ENCODE data around the gene SRL. TPM values are rescaled to one million over a fixed set of nuclear protein-coding genes. Genes with fewer than 3 reads are reported as not detected.

SRL gene
- total and polyA plus RNA-seq, 12 donors: 0.24 to 1.8 (median 0.52) TPM; not detected in 2

DNA sequence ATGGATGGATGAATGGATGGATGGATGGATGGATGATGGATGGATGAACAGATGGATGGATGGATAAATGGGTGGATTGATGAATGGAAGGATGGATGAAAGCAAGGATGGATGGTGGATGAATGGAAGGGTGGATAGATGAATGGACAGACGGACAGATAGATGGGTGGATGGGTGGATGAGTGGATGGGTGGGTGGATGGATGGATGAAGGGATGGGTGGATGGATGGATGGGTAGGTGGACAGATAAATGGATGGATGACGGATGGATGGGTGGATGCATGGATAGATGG, 14.9 kb downstream of the SRL start:
- no peak overlapping the region for H3K27ac ChIP-seq
- H3K9me3 ChIP-seq (replicated peaks in 1 of 3): no peaks in the 10 kb centered on the region
- no peaks in the 10 kb centered on the region for H3K4me1 ChIP-seq (replicated peaks in 1 of 2)
- no peaks in the 10 kb centered on the region for H3K27me3 ChIP-seq
- no peaks in the 10 kb centered on the region for H3K36me3 ChIP-seq (replicated peaks in 1 of 2)
- WGBS, 4 donors: 76 to 82% (median 78%) methylated on average over 2 of the region's 2 CpGs
- intact Hi-C loops (cut with DNase I): no loop called here
- DNase-seq: no peak
- H3K4me3 ChIP-seq: no peak overlapping the region
- no peak for TF ChIP-seq POLR2A (IDR thresholded peaks at IDR 0.05)
- TF ChIP-seq, protein P1, sequence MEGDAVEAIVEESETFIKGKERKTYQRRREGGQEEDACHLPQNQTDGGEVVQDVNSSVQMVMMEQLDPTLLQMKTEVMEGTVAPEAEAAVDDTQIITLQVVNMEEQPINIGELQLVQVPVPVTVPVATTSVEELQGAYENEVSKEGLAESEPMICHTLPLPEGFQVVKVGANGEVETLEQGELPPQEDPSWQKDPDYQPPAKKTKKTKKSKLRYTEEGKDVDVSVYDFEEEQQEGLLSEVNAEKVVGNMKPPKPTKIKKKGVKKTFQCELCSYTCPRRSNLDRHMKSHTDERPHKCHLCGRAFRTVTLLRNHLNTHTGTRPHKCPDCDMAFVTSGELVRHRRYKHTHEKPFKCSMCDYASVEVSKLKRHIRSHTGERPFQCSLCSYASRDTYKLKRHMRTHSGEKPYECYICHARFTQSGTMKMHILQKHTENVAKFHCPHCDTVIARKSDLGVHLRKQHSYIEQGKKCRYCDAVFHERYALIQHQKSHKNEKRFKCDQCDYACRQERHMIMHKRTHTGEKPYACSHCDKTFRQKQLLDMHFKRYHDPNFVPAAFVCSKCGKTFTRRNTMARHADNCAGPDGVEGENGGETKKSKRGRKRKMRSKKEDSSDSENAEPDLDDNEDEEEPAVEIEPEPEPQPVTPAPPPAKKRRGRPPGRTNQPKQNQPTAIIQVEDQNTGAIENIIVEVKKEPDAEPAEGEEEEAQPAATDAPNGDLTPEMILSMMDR (IDR thresholded peaks at IDR 0.05): no peak

DNA sequence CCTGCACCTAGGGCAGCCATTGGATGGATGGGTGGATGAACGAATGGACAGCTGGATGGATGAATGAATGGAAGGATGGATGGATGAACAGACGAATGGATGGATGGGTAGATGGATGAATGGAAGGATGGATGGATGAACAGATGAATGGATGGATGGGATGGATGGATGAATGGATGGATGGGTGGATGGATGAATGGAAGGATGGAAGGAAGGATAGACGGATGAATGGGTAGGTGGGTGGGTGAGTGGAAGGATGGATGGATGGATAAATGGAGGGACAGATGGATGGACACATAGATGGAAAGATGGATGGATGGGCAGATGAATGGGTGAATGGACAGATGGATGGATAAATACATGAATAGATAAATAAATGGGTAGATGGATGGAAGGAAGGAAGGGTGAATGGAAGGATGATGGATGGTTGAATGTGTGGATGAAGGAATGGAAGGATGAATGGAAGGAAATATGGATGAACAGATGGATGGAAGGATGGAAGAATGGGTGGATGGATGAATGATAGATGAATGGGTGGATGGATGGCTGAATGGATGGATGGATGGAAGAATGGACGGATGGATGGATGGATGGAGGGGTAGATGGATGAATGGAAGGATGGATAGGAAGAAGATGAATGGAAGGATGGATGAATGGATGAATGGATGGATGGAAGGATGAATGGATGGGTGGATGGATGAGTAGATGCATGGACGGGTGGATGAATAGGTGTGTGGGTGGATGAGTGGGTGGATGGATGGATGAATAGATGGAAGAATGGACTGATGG, 15.4 kb downstream of the SRL start:
- intact Hi-C loops (cut with DNase I): no loop called here
- no peaks in the 10 kb centered on the region for H3K4me1 ChIP-seq (replicated peaks in 1 of 2)
- no peaks in the 10 kb centered on the region for H3K27me3 ChIP-seq
- no peaks in the 10 kb centered on the region for H3K9me3 ChIP-seq (replicated peaks in 1 of 3)
- TF ChIP-seq POLR2A (IDR thresholded peaks at IDR 0.05): no peak
- TF ChIP-seq, protein P1 (IDR thresholded peaks at IDR 0.05): no peak
- no peak for DNase-seq
- no peaks in the 10 kb centered on the region for H3K36me3 ChIP-seq (replicated peaks in 1 of 2)
- WGBS, 4 donors: 61 to 78% (median 67%) methylated on average over 5 of the region's 5 CpGs
- H3K27ac ChIP-seq: no peak overlapping the region
- H3K4me3 ChIP-seq: no peak overlapping the region

DNA sequence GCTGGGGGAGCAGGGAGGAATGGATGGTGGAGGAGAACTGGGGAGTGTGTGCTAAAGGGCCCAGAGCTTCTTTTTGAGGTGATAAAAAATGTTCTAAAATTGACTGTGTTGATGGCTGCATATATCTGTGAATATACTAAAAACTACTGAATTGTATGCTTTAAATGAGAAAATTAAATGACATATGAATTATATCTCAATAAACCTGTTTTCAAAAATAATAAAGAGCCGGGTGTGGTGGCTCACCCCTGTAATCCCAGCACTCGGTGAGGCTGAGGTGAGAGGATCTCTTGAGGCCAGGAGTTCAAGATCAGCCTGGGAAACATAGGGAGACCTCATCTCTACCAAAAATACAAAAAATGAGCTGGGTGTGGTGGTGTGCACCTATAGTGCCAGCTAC, 16.8 kb downstream of the SRL start:
- no peaks in the 10 kb centered on the region for H3K4me1 ChIP-seq (replicated peaks in 1 of 2)
- H3K4me3 ChIP-seq: no peak overlapping the region
- intact Hi-C loops (cut with DNase I): no loop called here
- no peaks in the 10 kb centered on the region for H3K36me3 ChIP-seq (replicated peaks in 1 of 2)
- H3K27ac ChIP-seq: no peak overlapping the region
- no peak for DNase-seq
- H3K27me3 ChIP-seq: no peaks in the 10 kb centered on the region
- no peak for TF ChIP-seq POLR2A (IDR thresholded peaks at IDR 0.05)
- TF ChIP-seq, protein P1 (IDR thresholded peaks at IDR 0.05): no peak
- 68 to 91% (median 86%) methylated on average over 2 of the region's 2 CpGs for WGBS, 4 donors
- no peaks in the 10 kb centered on the region for H3K9me3 ChIP-seq (replicated peaks in 1 of 3)

DNA sequence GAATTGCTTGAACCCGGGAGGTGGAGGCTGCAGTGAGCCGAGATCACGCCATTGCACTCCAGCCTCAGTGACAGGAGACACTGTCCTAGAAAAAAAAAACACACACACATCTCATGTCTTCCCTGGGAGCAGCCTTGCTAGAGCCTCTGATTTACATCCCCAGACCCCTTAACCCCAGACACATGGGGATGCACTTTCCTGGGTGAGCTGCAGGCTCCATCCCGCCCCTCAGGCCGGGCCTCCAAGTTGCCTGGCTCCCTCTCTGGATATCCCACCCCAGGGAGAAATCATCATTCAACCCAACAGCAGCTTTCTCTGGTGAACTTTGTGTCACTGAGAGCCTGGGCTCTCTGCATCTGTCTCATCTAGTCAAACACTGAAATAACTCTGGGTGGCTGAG, 21.5 kb downstream of the SRL start:
- intact Hi-C loops (cut with DNase I): no loop called here
- H3K27me3 ChIP-seq: no peaks in the 10 kb centered on the region
- no peak overlapping the region for H3K4me3 ChIP-seq
- no peaks in the 10 kb centered on the region for H3K9me3 ChIP-seq (replicated peaks in 1 of 3)
- no peak for DNase-seq
- WGBS, 4 donors: 78 to 100% (median 88%) methylated on average over 1 to 5 of the region's 5 CpGs
- no peak for TF ChIP-seq POLR2A (IDR thresholded peaks at IDR 0.05)
- TF ChIP-seq, protein P1 (IDR thresholded peaks at IDR 0.05): no peak
- H3K4me1 ChIP-seq (replicated peaks in 1 of 2): peaks cover under 1 to 3% of the 10 kb centered on the region in 2 donors
- H3K36me3 ChIP-seq (replicated peaks in 1 of 2): no peaks in the 10 kb centered on the region
- H3K27ac ChIP-seq: no peak overlapping the region

Data from adrenal gland (tissue), 12 donors.